Activated CD8-positive, alpha-beta T cell treated with anti-CD3 and anti-CD28 coated beads, Interleukin-2, amount 10 ng/mL, durations not matched to agents 7 days and 5 days (primary cell): ENCODE data around the gene ZBED1. TPM values are rescaled to one million over a fixed set of nuclear protein-coding genes. Genes with fewer than 3 reads are reported as not detected.
"Not testable (repeated sequence)": the region's sequence is repeated elsewhere in the genome, so short reads cannot be mapped to it uniquely, and the experiment has no call there.

Source experiments
- ATAC-seq: fragments of 150-1000 bp; cut with Tn5 transposase; one replicate; pipeline ENCODE4 v1.10.0; 2021; ENCODE audit warnings: moderate library complexity
- CTCF ChIA-PET: fragments of 350-600 bp; sonication (Branson Sonifier 250); formaldehyde crosslinking; loops from one replicate; lab custom pipeline; 2021; ENCODE audit warnings: antibody characterized with exemption; lab: Charles Lee
- POLR2A ChIA-PET: fragments of 350-600 bp; sonication (Branson Sonifier 250); formaldehyde crosslinking; loops from one replicate; lab custom pipeline; 2021; ENCODE audit warnings: antibody characterized with exemption; lab: Charles Lee
- DNase-seq: peaks from one replicate; pipeline ENCODE4 v3.0.0-alpha.2; 2020
- H3K27ac Mint-ChIP-seq: one replicate; pipeline ENCODE4 v1.8.0; 2021; ENCODE audit warnings: mild to moderate bottlenecking, mixed read lengths
- H3K27me3 Mint-ChIP-seq: one replicate; pipeline ENCODE4 v1.8.0; 2021; ENCODE audit warnings: low read depth, mixed read lengths
- H3K36me3 Mint-ChIP-seq: one replicate; pipeline ENCODE4 v1.8.0; 2021; ENCODE audit warnings: low read depth, mixed read lengths
- H3K4me1 Mint-ChIP-seq: one replicate; pipeline ENCODE4 v1.8.0; 2021; ENCODE audit warnings: low read depth, mixed read lengths
- H3K4me3 Mint-ChIP-seq: one replicate; pipeline ENCODE4 v1.8.0; 2021; ENCODE audit warnings: mild to moderate bottlenecking, mixed read lengths
- H3K9me3 Mint-ChIP-seq: one replicate; pipeline ENCODE4 v1.8.0; 2022; ENCODE audit warnings: mixed read lengths; ENCODE audit not compliant: insufficient read depth
- total RNA-seq, 2 experiments: library from RNA; stranded (reverse); gene quantifications; one replicate each; pipeline ENCODE4 v1.2.3, GENCODE V29; 2021

Gene ZBED1
- total RNA-seq, 2 experiments from 2014 or later, result 36.7 to 40.3 TPM

GRCh38 chrX:2477313-2477712 is 23.5 kb downstream of the ZBED1 start:
- H3K27ac Mint-ChIP-seq, POLR2A ChIA-PET, DNase-seq, H3K4me1 Mint-ChIP-seq, ATAC-seq, CTCF ChIA-PET, H3K4me3 Mint-ChIP-seq, H3K27me3 Mint-ChIP-seq, H3K9me3 Mint-ChIP-seq: not testable (repeated sequence)
- H3K36me3 Mint-ChIP-seq, result peaks cover 12% of the 10 kb centered on the region

GRCh38 chrX:2474963-2475726 is 25.6 kb downstream of the ZBED1 start:
- peaks cover 8% of the 10 kb centered on the region for H3K36me3 Mint-ChIP-seq
- H3K4me1 Mint-ChIP-seq, result no peaks in the 10 kb centered on the region
- no peak overlapping the region for H3K27ac Mint-ChIP-seq
- POLR2A ChIA-PET, result no interaction called here
- ATAC-seq (no peak), DNase-seq (no peak)
- no peaks in the 10 kb centered on the region for H3K27me3 Mint-ChIP-seq
- H3K9me3 Mint-ChIP-seq, result peaks cover 7% of the 10 kb centered on the region
- CTCF ChIA-PET, result no interaction called here
- H3K4me3 Mint-ChIP-seq, result no peak overlapping the region

- ATAC-seq (no peak), DNase-seq (no peak)
- no peaks in the 10 kb centered on the region for H3K27me3 Mint-ChIP-seq
- H3K4me3 Mint-ChIP-seq, result no peak overlapping the region
- H3K36me3 Mint-ChIP-seq, result peaks cover 7% of the 10 kb centered on the region
- POLR2A ChIA-PET, result no interaction called here
- no peak overlapping the region for H3K27ac Mint-ChIP-seq
- CTCF ChIA-PET, result no interaction called here
- H3K9me3 Mint-ChIP-seq, result peaks cover 5% of the 10 kb centered on the region
- H3K4me1 Mint-ChIP-seq, result no peaks in the 10 kb centered on the region
These were observed 26.4 kb downstream of the ZBED1 start for GRCh38 chrX:2474280-2474962.

GRCh38 chrX:2473064-2473463 is 27.7 kb downstream of the ZBED1 start:
- DNase-seq, result not testable (repeated sequence)

GRCh38 chrX:2471641-2472040 is 29.1 kb downstream of the ZBED1 start:
- Mint-ChIP-seq H3K27ac (no peak overlapping the region), H3K36me3 (peaks cover 6% of the 10 kb centered on the region), H3K4me1 (no peaks in the 10 kb centered on the region), H3K4me3 (no peak overlapping the region), H3K27me3 (no peaks in the 10 kb centered on the region), H3K9me3 (peaks cover 5% of the 10 kb centered on the region)
- no peak for DNase-seq
- POLR2A ChIA-PET, result no interaction called here
- no peak for ATAC-seq
- CTCF ChIA-PET, result no interaction called here

More at GRCh38 chrX:2473064-2473463, 27.7 kb downstream of the ZBED1 start:
- POLR2A ChIA-PET, ATAC-seq, H3K9me3 Mint-ChIP-seq, H3K36me3 Mint-ChIP-seq, H3K27ac Mint-ChIP-seq, CTCF ChIA-PET, H3K27me3 Mint-ChIP-seq, H3K4me3 Mint-ChIP-seq, H3K4me1 Mint-ChIP-seq: not testable (repeated sequence)

GRCh38 chrX:2471126-2471525 is 29.6 kb downstream of the ZBED1 start:
- H3K4me1 Mint-ChIP-seq, H3K9me3 Mint-ChIP-seq, ATAC-seq: not testable (repeated sequence)

GRCh38 chrX:2469852-2470251 is 30.9 kb downstream of the ZBED1 start:
- H3K9me3 Mint-ChIP-seq, DNase-seq, H3K27me3 Mint-ChIP-seq, H3K27ac Mint-ChIP-seq, H3K36me3 Mint-ChIP-seq, H3K4me3 Mint-ChIP-seq, POLR2A ChIA-PET, CTCF ChIA-PET, H3K4me1 Mint-ChIP-seq, ATAC-seq: not testable (repeated sequence)

More at GRCh38 chrX:2471126-2471525, 29.6 kb downstream of the ZBED1 start:
- H3K27ac Mint-ChIP-seq, CTCF ChIA-PET, H3K27me3 Mint-ChIP-seq, POLR2A ChIA-PET, DNase-seq, H3K4me3 Mint-ChIP-seq, H3K36me3 Mint-ChIP-seq: not testable (repeated sequence)

GRCh38 chrX:2469196-2469685 is 31.5 kb downstream of the ZBED1 start:
- Mint-ChIP-seq H3K27ac (no peak overlapping the region), H3K9me3 (peaks cover 5% of the 10 kb centered on the region), H3K4me1 (peaks cover 3% of the 10 kb centered on the region), H3K4me3 (no peak overlapping the region), H3K27me3 (no peaks in the 10 kb centered on the region), H3K36me3 (peaks cover 6% of the 10 kb centered on the region)
- ChIA-PET CTCF (no interaction called here), POLR2A (no interaction called here)
- ATAC-seq (no peak), DNase-seq (no peak)

GRCh38 chrX:2468261-2469195 is 32.2 kb downstream of the ZBED1 start:
- ATAC-seq (no peak), DNase-seq (no peak)
- no peak overlapping the region for H3K27ac Mint-ChIP-seq
- no peak overlapping the region for H3K4me3 Mint-ChIP-seq
- H3K36me3 Mint-ChIP-seq, result peaks cover 6% of the 10 kb centered on the region
- CTCF ChIA-PET, result no interaction called here
- no peaks in the 10 kb centered on the region for H3K27me3 Mint-ChIP-seq
- POLR2A ChIA-PET, result no interaction called here
- H3K9me3 Mint-ChIP-seq, result peaks cover 5% of the 10 kb centered on the region
- H3K4me1 Mint-ChIP-seq, result peaks cover 3% of the 10 kb centered on the region

GRCh38 chrX:2466876-2467656 is 33.7 kb downstream of the ZBED1 start:
- POLR2A ChIA-PET, result no interaction called here
- Mint-ChIP-seq H3K36me3 (peaks cover 6% of the 10 kb centered on the region), H3K27ac (no peak overlapping the region), H3K9me3 (peaks cover 5% of the 10 kb centered on the region), H3K4me1 (peaks cover 3% of the 10 kb centered on the region), H3K4me3 (no peak overlapping the region), H3K27me3 (no peaks in the 10 kb centered on the region)
- CTCF ChIA-PET, result no interaction called here
- ATAC-seq (no peak), DNase-seq (no peak)

- DNase-seq (no peak), ATAC-seq (no peak)
- Mint-ChIP-seq H3K36me3 (peaks cover 1% of the 10 kb centered on the region), H3K9me3 (peaks cover under 1% of the 10 kb centered on the region), H3K4me1 (peaks cover 3% of the 10 kb centered on the region), H3K27ac (no peak overlapping the region), H3K27me3 (no peaks in the 10 kb centered on the region), H3K4me3 (no peak overlapping the region)
- ChIA-PET CTCF (no interaction called here), POLR2A (no interaction called here)
These were observed 36.1 kb downstream of the ZBED1 start for GRCh38 chrX:2464677-2465166.
